NB4 (cell line): Measurements from ENCODE around the gene ZMYND8.
A peak's percentile ranks its signal among the peaks of the same experiment; 100 is the strongest.

Experiments used
- DNase-seq: peaks from one replicate; pipeline ENCODE4 v3.0.0; 2010; ENCODE audit warnings: low read depth
- H3K4me3 ChIP-seq: one replicate; pipeline ENCODE4 v1.5.1; 2011; ENCODE audit warnings: mild to moderate bottlenecking, low read depth, low read length, moderate library complexity
- MYC ChIP-seq: IDR thresholded peaks from 2 replicates; pipeline ENCODE4 v1.6.1; 2011; ENCODE audit warnings: low read depth, low read length
- POLR2A ChIP-seq: IDR thresholded peaks from 2 replicates; pipeline ENCODE4 v1.6.1; 2011; ENCODE audit warnings: mild to moderate bottlenecking; ENCODE audit not compliant: insufficient read length; ENCODE audit errors: extremely low read depth
- TF ChIP-seq, protein P1 (sequence below): IDR thresholded peaks from 2 replicates; pipeline ENCODE4 v1.6.1; 2011; ENCODE audit warnings: low read depth, low read length
- TF ChIP-seq, protein P2 (sequence below): IDR thresholded peaks from one replicate; pipeline ENCODE4 v1.5.1; 2012; ENCODE audit warnings: low read depth, low read length

Gene ZMYND8

DNA sequence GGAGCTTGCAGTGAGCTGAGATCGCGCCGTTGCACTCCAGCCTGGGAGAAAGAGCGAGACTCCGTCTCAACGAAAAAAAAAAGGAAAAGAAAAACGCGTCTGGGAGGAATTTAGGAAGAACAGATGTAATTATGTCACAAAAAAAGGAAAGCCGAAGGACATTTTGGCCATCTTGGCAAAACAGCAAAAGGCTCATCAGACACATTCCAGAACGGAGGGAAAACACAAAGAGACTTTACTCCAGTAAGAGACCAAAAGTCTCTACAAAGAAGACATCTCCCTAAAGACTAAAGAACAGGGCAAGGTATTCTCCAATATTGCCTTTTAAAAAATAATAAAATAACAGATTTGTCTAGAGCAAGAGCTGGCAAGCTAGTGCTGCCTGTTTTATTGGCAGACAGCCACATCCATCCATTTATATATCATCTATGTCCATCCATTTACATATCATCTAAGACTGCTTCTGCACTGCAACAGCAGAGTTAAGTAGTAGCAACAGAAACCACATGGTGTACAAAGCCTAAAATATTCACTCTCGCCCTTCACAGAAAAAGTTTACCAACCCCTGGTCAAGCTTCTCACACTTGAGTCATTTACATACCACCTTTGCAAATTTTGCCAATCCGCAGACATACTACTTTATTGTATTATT, 133.9 kb downstream of the ZMYND8 start:
- TF ChIP-seq MYC (no peak), POLR2A (no peak)
- TF ChIP-seq, protein P1, sequence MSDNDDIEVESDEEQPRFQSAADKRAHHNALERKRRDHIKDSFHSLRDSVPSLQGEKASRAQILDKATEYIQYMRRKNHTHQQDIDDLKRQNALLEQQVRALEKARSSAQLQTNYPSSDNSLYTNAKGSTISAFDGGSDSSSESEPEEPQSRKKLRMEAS = no peak
- TF ChIP-seq, protein P2, sequence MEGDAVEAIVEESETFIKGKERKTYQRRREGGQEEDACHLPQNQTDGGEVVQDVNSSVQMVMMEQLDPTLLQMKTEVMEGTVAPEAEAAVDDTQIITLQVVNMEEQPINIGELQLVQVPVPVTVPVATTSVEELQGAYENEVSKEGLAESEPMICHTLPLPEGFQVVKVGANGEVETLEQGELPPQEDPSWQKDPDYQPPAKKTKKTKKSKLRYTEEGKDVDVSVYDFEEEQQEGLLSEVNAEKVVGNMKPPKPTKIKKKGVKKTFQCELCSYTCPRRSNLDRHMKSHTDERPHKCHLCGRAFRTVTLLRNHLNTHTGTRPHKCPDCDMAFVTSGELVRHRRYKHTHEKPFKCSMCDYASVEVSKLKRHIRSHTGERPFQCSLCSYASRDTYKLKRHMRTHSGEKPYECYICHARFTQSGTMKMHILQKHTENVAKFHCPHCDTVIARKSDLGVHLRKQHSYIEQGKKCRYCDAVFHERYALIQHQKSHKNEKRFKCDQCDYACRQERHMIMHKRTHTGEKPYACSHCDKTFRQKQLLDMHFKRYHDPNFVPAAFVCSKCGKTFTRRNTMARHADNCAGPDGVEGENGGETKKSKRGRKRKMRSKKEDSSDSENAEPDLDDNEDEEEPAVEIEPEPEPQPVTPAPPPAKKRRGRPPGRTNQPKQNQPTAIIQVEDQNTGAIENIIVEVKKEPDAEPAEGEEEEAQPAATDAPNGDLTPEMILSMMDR = no peak
- no peak overlapping the region for H3K4me3 ChIP-seq
- DNase-seq = no peak

DNA sequence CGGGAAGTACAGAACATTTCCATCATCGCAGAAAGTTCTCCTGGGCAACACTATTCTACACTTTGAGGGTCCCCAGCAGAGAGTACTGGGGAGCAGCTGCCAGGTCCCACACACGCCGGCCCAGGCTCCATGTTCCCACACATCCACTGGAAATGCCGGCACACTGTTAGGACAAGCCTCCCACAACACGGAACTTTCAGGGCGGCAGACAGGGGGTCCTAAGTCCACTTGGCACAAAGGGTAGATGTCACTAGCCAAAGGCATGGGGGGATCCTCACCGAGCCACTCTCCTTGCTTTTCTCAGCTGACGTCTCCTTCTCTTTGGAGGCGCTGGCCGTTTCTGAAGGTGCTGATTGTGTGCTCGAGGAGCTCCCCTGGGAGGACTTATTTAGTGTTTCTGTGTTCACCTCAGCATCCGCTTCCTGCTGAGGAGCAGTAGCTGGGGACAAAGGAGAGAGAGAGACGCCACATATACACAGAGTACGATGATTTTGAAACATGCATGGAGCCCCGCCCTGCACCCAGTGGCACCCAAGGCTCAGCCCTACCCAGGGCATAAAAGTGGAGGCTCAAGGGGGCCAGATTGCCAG, 135.4 kb downstream of the ZMYND8 start:
- TF ChIP-seq, protein P1 = no peak
- TF ChIP-seq, protein P2 = no peak
- TF ChIP-seq POLR2A (no peak), MYC (no peak)
- DNase-seq = no peak
- H3K4me3 ChIP-seq = no peak overlapping the region

DNA sequence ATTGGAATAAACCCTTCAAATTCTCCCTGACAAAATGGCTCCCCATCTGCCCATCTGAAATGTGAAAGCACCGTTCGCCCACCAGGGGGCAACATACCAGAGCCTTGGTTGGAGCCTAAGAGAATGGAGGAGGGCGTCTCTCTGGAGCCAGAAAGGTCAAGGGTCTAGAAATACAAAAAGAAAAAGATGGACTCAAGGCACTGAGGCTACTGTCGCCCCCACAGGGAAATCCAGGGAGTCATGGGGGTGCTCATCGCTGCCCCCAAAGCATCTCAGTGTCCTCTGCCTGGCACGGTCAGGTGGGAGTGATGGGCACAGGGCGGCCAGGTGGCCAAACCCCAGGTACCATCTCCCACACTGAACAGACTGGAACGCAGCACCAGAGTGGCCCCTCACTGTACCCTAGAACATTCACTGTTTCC, 136.3 kb downstream of the ZMYND8 start:
- no peak overlapping the region for H3K4me3 ChIP-seq
- peak; percentile 68 for DNase-seq
- TF ChIP-seq, protein P2 = peak; percentile 86
- TF ChIP-seq POLR2A (no peak), MYC (no peak)

DNA sequence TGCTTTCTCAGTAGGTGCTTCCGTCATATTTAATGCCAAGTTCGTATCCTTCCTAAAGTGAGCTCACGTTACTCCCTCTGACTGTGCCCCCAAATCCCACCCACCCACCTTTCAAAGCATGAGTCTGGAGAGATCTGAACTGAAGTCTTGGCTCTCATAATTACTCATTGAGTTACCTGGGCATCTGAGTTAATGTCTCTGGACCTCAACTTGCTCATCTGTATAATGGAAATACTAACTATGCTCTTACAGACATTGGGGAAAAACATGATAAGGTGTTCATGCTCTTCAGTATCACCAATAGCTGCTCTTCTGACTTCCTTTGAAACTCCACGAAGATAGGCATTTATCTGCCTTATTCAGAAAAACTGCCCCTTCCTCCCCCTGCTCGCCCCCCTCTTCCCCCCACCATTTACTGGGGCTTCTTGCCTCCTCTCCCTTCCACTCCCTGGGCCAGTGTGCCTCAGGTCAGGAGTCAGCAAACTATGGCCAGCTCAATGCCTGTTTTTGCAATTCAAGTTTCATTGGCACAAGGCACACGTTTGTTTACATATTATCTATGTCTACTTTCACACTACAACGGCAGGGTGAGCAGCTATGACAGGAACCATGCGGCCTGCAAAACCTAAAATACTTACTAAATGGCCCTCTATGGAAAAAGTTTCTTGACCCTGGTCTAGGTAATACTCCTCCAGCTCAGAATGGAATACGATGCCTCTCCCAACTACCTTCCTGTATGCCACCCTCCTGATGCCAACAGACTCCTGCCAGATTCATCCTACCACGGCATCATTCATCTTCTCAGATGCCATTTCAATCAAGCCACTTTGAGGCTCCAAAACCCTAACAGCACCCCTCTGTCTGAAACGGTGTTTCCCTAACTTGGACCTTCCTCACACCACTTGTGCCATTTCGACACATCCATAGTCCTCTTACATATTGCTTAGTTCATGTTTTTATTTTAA, 138.7 kb downstream of the ZMYND8 start:
- TF ChIP-seq, protein P1 = no peak
- TF ChIP-seq POLR2A (no peak), MYC (no peak)
- TF ChIP-seq, protein P2 = no peak
- DNase-seq = no peak

DNA sequence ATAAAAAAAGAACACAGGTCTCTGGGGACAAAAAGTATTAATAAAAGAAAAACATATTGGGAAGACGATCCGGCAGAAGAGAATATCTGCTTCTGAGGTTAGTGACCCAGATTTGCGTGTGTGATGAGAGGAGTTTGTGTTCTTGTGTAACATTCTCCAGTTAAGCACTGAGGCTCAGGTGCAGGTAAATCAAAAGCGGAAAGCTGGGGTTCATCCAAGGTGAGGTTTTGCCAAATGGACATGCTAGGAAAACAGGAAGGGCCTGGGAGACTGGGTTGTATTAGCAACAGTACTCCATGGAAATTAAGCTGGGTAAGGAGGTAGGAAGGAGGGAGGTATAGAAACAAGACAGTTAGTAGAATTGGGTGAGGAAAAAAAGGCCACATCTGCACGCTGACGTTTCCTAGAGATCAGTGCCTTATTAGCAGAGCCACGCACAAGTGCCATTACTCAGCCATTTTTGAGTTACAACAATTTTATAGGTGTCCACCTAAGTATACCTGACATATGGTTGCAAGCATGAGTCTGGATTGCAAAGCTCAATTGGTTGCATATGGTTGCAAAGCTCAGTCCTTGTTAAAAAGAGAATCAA, 139.6 kb downstream of the ZMYND8 start:
- no peak overlapping the region for H3K4me3 ChIP-seq
- TF ChIP-seq, protein P2 = no peak
- no peak for TF ChIP-seq MYC
- TF ChIP-seq, protein P1 = no peak
- no peak for TF ChIP-seq POLR2A
- DNase-seq = no peak

More for the DNA sequence above, 138.7 kb downstream of the ZMYND8 start:
- no peak overlapping the region for H3K4me3 ChIP-seq
